ENCODE results near the gene ERN2.

Gene ERN2

DNA sequence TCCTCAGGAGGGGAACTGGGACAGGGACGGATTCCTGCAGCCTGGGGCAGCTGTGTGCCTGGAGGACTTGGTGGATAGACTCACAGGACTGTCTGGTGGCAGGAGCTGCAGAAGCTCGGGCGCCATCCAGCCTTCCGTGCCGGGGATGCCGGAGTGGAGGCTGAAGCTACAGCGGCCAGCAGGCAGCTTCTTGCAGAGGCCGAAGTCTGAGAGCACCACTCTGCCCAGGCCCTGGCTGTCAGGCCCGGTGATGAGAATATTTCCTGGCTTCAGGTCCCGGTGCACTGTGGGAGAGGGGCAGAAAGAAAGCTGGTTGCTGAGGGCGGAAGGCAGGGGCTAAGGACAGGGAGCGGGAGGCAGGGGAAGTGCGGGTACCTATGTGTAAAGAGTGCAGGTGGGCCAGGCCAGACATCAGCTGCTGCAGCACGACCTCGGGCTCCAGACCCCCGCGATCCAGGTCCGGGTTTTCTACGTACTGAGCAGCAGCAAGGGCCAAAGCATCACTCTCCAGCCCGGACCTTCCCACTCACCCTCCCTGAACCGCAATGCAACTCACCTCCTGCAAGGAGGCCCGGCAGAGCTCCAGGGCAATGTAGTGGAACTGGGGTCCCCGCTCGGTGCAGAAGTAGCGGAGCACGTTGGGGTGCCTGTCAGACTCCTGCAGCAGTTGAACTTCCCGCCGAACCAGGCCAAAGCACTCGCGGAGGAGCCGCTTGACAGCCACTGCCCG is 18.2 kb downstream of the ERN2 start:
- Histone ChIP-seq H3K4me2 (ENCODE audit: low read length) (0 out of 2 replicates have a peak overlapping the region, but pooled peaks have one; percentile 14), H3K36me3 (replicated peaks; ENCODE audit: low read depth, low read length) (peaks cover 18% of the 10 kb centered on the region), H3K4me3 (ENCODE audit: low read length) (no peak overlapping the region), H3K79me2 (ENCODE audit: low read length) (no peaks in the 10 kb centered on the region), H3K27me3 (ENCODE audit: low read depth, low read length) (no peaks in the 10 kb centered on the region), H3K27ac (ENCODE audit: low read length) (no peak overlapping the region), H4K20me1 (ENCODE audit: insufficient read depth, low read length) (0 out of 2 replicates have a peak, but pooled peaks cover 3% of the 10 kb centered on the region), H3K9me3 (ENCODE audit: insufficient read depth, low read length) (no peaks in the 10 kb centered on the region), H3K9ac (ENCODE audit: low read length) (no peak overlapping the region), H2AFZ (ENCODE audit: low read depth, low read length) (no peak overlapping the region), H3K4me1 (ENCODE audit: low read length) (no peaks in the 10 kb centered on the region)
- TF ChIP-seq EZH2phosphoT487 (IDR thresholded peaks at IDR 0.05; ENCODE audit: low read depth) = no peak
- TF ChIP-seq, protein P1, sequence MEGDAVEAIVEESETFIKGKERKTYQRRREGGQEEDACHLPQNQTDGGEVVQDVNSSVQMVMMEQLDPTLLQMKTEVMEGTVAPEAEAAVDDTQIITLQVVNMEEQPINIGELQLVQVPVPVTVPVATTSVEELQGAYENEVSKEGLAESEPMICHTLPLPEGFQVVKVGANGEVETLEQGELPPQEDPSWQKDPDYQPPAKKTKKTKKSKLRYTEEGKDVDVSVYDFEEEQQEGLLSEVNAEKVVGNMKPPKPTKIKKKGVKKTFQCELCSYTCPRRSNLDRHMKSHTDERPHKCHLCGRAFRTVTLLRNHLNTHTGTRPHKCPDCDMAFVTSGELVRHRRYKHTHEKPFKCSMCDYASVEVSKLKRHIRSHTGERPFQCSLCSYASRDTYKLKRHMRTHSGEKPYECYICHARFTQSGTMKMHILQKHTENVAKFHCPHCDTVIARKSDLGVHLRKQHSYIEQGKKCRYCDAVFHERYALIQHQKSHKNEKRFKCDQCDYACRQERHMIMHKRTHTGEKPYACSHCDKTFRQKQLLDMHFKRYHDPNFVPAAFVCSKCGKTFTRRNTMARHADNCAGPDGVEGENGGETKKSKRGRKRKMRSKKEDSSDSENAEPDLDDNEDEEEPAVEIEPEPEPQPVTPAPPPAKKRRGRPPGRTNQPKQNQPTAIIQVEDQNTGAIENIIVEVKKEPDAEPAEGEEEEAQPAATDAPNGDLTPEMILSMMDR (IDR thresholded peaks at IDR 0.05; ENCODE audit: low read depth, low read length) = no peak

GRCh38 chr16:23694265-23694643 is 18.8 kb downstream of the ERN2 start:
- Histone ChIP-seq H4K20me1 (ENCODE audit: insufficient read depth, low read length) (0 out of 2 replicates have a peak, but pooled peaks cover 5% of the 10 kb centered on the region), H3K4me3 (ENCODE audit: low read length) (no peak overlapping the region), H3K4me2 (ENCODE audit: low read length) (no peak overlapping the region), H2AFZ (ENCODE audit: low read depth, low read length) (no peak overlapping the region), H3K36me3 (replicated peaks; ENCODE audit: low read depth, low read length) (peaks cover 24% of the 10 kb centered on the region), H3K27me3 (ENCODE audit: low read depth, low read length) (no peaks in the 10 kb centered on the region), H3K9ac (ENCODE audit: low read length) (no peak overlapping the region), H3K79me2 (ENCODE audit: low read length) (no peaks in the 10 kb centered on the region), H3K4me1 (ENCODE audit: low read length) (no peaks in the 10 kb centered on the region), H3K9me3 (ENCODE audit: insufficient read depth, low read length) (no peaks in the 10 kb centered on the region), H3K27ac (ENCODE audit: low read length) (no peak overlapping the region)
- TF ChIP-seq, protein P1 (IDR thresholded peaks at IDR 0.05; ENCODE audit: low read depth, low read length) = no peak
- TF ChIP-seq EZH2phosphoT487 (IDR thresholded peaks at IDR 0.05; ENCODE audit: low read depth) = no peak

DNA sequence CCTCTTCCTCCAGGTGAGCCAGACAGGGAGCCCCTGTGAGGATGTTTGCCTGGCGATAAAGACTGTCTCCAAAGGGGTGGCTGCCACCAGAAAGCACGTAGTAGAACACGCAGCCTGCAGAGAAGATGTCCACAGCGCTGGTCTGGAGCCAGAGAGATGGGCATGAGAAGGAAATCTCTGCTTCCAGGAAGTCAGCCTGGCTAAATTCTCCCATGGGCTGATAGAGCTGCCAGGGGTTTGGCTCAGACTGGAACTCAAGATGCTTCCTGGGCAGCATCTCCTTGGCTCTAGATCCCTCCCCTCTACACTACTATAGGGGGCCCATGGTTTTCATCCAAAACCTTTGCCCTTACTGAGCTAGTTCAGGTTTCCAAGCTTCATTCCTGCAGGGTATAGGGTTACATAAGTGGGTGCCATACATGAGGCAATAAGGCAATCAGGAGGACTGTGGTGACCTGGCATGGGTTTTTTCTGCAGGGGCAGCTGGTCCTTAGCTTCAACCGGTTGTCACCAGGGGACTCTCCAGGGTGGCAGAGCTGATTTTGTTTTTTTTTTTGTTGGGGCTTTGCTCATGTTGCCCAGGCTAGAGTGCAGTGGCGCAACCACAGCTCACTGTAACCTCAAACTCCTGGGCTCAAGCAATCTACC is 20.7 kb downstream of the ERN2 start:
- no peaks in the 10 kb centered on the region for H3K9me3 ChIP-seq (ENCODE audit: insufficient read depth, low read length)
- no peak overlapping the region for H3K4me3 ChIP-seq (ENCODE audit: low read length)
- H3K9ac ChIP-seq (ENCODE audit: low read length) = no peak overlapping the region
- no peaks in the 10 kb centered on the region for H3K27me3 ChIP-seq (ENCODE audit: low read depth, low read length)
- no peaks in the 10 kb centered on the region for H3K79me2 ChIP-seq (ENCODE audit: low read length)
- TF ChIP-seq, protein P1 (IDR thresholded peaks at IDR 0.05; ENCODE audit: low read depth, low read length) = no peak
- no peak for TF ChIP-seq EZH2phosphoT487 (IDR thresholded peaks at IDR 0.05; ENCODE audit: low read depth)
- peaks cover 15% of the 10 kb centered on the region for H4K20me1 ChIP-seq (ENCODE audit: insufficient read depth, low read length)
- H3K4me1 ChIP-seq (ENCODE audit: low read length) = no peaks in the 10 kb centered on the region
- no peak overlapping the region for H2AFZ ChIP-seq (ENCODE audit: low read depth, low read length)
- H3K36me3 ChIP-seq (replicated peaks; ENCODE audit: low read depth, low read length) = peaks cover 41% of the 10 kb centered on the region
- H3K27ac ChIP-seq (ENCODE audit: low read length) = no peak overlapping the region
- H3K4me2 ChIP-seq (ENCODE audit: low read length) = no peak overlapping the region

GRCh38 chr16:23691483-23692189 is 21.4 kb downstream of the ERN2 start:
- Histone ChIP-seq H4K20me1 (ENCODE audit: insufficient read depth, low read length) (peaks cover 19% of the 10 kb centered on the region), H3K36me3 (replicated peaks; ENCODE audit: low read depth, low read length) (peaks cover 48% of the 10 kb centered on the region), H3K9ac (ENCODE audit: low read length) (no peak overlapping the region), H3K4me2 (ENCODE audit: low read length) (no peak overlapping the region), H3K4me1 (ENCODE audit: low read length) (no peaks in the 10 kb centered on the region), H3K27me3 (ENCODE audit: low read depth, low read length) (no peaks in the 10 kb centered on the region), H3K4me3 (ENCODE audit: low read length) (no peak overlapping the region), H2AFZ (ENCODE audit: low read depth, low read length) (no peak overlapping the region), H3K79me2 (ENCODE audit: low read length) (no peaks in the 10 kb centered on the region), H3K9me3 (ENCODE audit: insufficient read depth, low read length) (no peaks in the 10 kb centered on the region), H3K27ac (ENCODE audit: low read length) (no peak overlapping the region)
- TF ChIP-seq, protein P1 (IDR thresholded peaks at IDR 0.05; ENCODE audit: low read depth, low read length) = no peak
- TF ChIP-seq EZH2phosphoT487 (IDR thresholded peaks at IDR 0.05; ENCODE audit: low read depth) = no peak
